ENCODE measurements around the gene SLC24A4.

- TF ChIP-seq CTCF (optimal IDR thresholded peaks at IDR 0.05 in 1 of 3, IDR thresholded peaks at IDR 0.05 in 1 of 3, conservative IDR thresholded peaks at IDR 0.05 in 1 of 3; ENCODE audit: extremely low read depth in 1 of 3, insufficient read depth in 2 of 3, low read length in 3 of 3) (no peak), EZH2 (IDR thresholded peaks at IDR 0.05; ENCODE audit: low read length) (no peak)
These were observed 164.7 kb downstream of the SLC24A4 start for GRCh38 chr14:92487513-92488133.
